ENCODE results near the gene KIR3DL2. TPM values are rescaled to one million over a fixed set of nuclear protein-coding genes. Genes with fewer than 3 reads are reported as not detected.
"Not testable (repeated sequence)": the region's sequence is repeated elsewhere in the genome, so short reads cannot be mapped to it uniquely, and the experiment has no call there.

The KIR3DL2 gene
- total RNA-seq, 1 donor from 2014 or later = not detected

GRCh38 chr19:54850930-54851329, 687 bp downstream of the KIR3DL2 start:
- H3K36me3 ChIP-seq (ENCODE audit: insufficient read depth, low read length) = no peaks in the 10 kb centered on the region
- no peaks in the 10 kb centered on the region for H3K27me3 ChIP-seq (ENCODE audit: insufficient read depth, low read length)
- DNase-seq (ENCODE audit: low read depth) (no peak), FAIRE-seq (no peak)
- H3K9me3 ChIP-seq (ENCODE audit: insufficient read depth, low read depth, low read length) = peaks cover 8% of the 10 kb centered on the region
- H3K4me1 ChIP-seq (ENCODE audit: insufficient read depth, low read length) = no peaks in the 10 kb centered on the region
- no peak overlapping the region for H3K27ac ChIP-seq (ENCODE audit: low read depth, low read length)
- Mint-ChIP-seq H3K9me3 (ENCODE audit: unreplicated experiment) (peaks cover 24% of the 10 kb centered on the region), H3K27me3 (ENCODE audit: low read depth, unreplicated experiment) (peaks cover 3% of the 10 kb centered on the region), H3K36me3 (ENCODE audit: low read depth, unreplicated experiment) (no peaks in the 10 kb centered on the region), H3K4me1 (ENCODE audit: low read depth, unreplicated experiment) (no peaks in the 10 kb centered on the region), H3K4me3 (ENCODE audit: unreplicated experiment) (no peak overlapping the region), H3K27ac (ENCODE audit: unreplicated experiment) (no peak overlapping the region)
- H3K4me3 ChIP-seq (ENCODE audit: insufficient read depth, low read depth, low read length) = no peak overlapping the region
- no peak overlapping the region for H2AFZ ChIP-seq (ENCODE audit: low read depth, low read length)
- H3K9ac ChIP-seq (ENCODE audit: low read length) = no peak overlapping the region
- TF ChIP-seq, protein P1, sequence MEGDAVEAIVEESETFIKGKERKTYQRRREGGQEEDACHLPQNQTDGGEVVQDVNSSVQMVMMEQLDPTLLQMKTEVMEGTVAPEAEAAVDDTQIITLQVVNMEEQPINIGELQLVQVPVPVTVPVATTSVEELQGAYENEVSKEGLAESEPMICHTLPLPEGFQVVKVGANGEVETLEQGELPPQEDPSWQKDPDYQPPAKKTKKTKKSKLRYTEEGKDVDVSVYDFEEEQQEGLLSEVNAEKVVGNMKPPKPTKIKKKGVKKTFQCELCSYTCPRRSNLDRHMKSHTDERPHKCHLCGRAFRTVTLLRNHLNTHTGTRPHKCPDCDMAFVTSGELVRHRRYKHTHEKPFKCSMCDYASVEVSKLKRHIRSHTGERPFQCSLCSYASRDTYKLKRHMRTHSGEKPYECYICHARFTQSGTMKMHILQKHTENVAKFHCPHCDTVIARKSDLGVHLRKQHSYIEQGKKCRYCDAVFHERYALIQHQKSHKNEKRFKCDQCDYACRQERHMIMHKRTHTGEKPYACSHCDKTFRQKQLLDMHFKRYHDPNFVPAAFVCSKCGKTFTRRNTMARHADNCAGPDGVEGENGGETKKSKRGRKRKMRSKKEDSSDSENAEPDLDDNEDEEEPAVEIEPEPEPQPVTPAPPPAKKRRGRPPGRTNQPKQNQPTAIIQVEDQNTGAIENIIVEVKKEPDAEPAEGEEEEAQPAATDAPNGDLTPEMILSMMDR (IDR thresholded peaks at IDR 0.05; ENCODE audit: insufficient read depth, low read depth, low read length) = no peak
- TF ChIP-seq EZH2 (IDR thresholded peaks at IDR 0.05; ENCODE audit: insufficient read depth, low read length) = no peak
- no peak overlapping the region for H3K4me2 ChIP-seq (ENCODE audit: low read length)
- no peaks in the 10 kb centered on the region for H4K20me1 ChIP-seq (ENCODE audit: insufficient read depth, low read length)
- no peaks in the 10 kb centered on the region for H3K79me2 ChIP-seq (ENCODE audit: insufficient read depth, low read length)

- FAIRE-seq = no peak
- Mint-ChIP-seq H3K9me3 (ENCODE audit: unreplicated experiment) (peaks cover 22% of the 10 kb centered on the region), H3K36me3 (ENCODE audit: low read depth, unreplicated experiment) (no peaks in the 10 kb centered on the region)
These were observed 1.1 kb downstream of the KIR3DL2 start for GRCh38 chr19:54851353-54851752.

GRCh38 chr19:54855241-54855640, 5.0 kb downstream of the KIR3DL2 start:
- not testable (repeated sequence) for H3K9me3 ChIP-seq (ENCODE audit: insufficient read depth, low read depth, low read length); H3K4me3 ChIP-seq (ENCODE audit: insufficient read depth, low read depth, low read length); DNase-seq (ENCODE audit: low read depth); H3K4me1 ChIP-seq (ENCODE audit: insufficient read depth, low read length); H3K27ac Mint-ChIP-seq (ENCODE audit: unreplicated experiment); H3K79me2 ChIP-seq (ENCODE audit: insufficient read depth, low read length); H3K36me3 ChIP-seq (ENCODE audit: insufficient read depth, low read length); H3K9ac ChIP-seq (ENCODE audit: low read length); H3K36me3 Mint-ChIP-seq (ENCODE audit: low read depth, unreplicated experiment); FAIRE-seq; H3K4me1 Mint-ChIP-seq (ENCODE audit: low read depth, unreplicated experiment); H3K27me3 ChIP-seq (ENCODE audit: insufficient read depth, low read length); H3K27ac ChIP-seq (ENCODE audit: low read depth, low read length); H3K4me3 Mint-ChIP-seq (ENCODE audit: unreplicated experiment); H3K4me2 ChIP-seq (ENCODE audit: low read length); H2AFZ ChIP-seq (ENCODE audit: low read depth, low read length); H4K20me1 ChIP-seq (ENCODE audit: insufficient read depth, low read length); H3K27me3 Mint-ChIP-seq (ENCODE audit: low read depth, unreplicated experiment)
- peaks cover 17% of the 10 kb centered on the region for H3K9me3 Mint-ChIP-seq (ENCODE audit: unreplicated experiment)

More at GRCh38 chr19:54851353-54851752, 1.1 kb downstream of the KIR3DL2 start:
- no peaks in the 10 kb centered on the region for H3K36me3 ChIP-seq (ENCODE audit: insufficient read depth, low read length)
- peaks cover 8% of the 10 kb centered on the region for H3K9me3 ChIP-seq (ENCODE audit: insufficient read depth, low read depth, low read length)
- no peak overlapping the region for H3K27ac ChIP-seq (ENCODE audit: low read depth, low read length)
- H3K4me1 Mint-ChIP-seq (ENCODE audit: low read depth, unreplicated experiment) = no peaks in the 10 kb centered on the region
- no peak overlapping the region for H2AFZ ChIP-seq (ENCODE audit: low read depth, low read length)
- H3K79me2 ChIP-seq (ENCODE audit: insufficient read depth, low read length) = no peaks in the 10 kb centered on the region
- no peak overlapping the region for H3K4me3 ChIP-seq (ENCODE audit: insufficient read depth, low read depth, low read length)
- no peaks in the 10 kb centered on the region for H4K20me1 ChIP-seq (ENCODE audit: insufficient read depth, low read length)
- H3K4me2 ChIP-seq (ENCODE audit: low read length) = no peak overlapping the region
- peaks cover 2% of the 10 kb centered on the region for H3K27me3 Mint-ChIP-seq (ENCODE audit: low read depth, unreplicated experiment)
- no peak overlapping the region for H3K27ac Mint-ChIP-seq (ENCODE audit: unreplicated experiment)
- no peaks in the 10 kb centered on the region for H3K4me1 ChIP-seq (ENCODE audit: insufficient read depth, low read length)
- DNase-seq (ENCODE audit: low read depth) = no peak
- no peak for TF ChIP-seq EZH2 (IDR thresholded peaks at IDR 0.05; ENCODE audit: insufficient read depth, low read length)
- TF ChIP-seq, protein P1 (IDR thresholded peaks at IDR 0.05; ENCODE audit: insufficient read depth, low read depth, low read length) = no peak
- H3K4me3 Mint-ChIP-seq (ENCODE audit: unreplicated experiment) = no peak overlapping the region
- no peaks in the 10 kb centered on the region for H3K27me3 ChIP-seq (ENCODE audit: insufficient read depth, low read length)
- no peak overlapping the region for H3K9ac ChIP-seq (ENCODE audit: low read length)

DNA sequence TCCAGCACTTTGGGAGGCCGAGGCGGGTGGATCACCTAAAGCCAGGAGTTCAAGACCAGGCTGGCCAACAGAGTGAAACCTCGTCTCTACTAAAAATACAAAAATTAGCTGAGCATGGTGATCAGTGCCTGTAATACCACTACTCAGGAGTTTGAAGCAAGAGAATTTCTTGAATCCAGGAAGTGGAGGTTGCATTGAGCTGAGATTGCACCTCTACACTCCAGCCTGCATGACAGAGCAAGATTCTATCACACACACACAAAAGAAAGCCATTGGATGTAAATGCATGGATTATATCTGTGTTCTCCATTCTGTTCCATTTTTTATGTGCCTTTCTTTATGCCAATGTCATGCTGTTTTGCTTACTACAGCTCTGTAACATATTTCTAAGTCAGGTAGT, 8.2 kb downstream of the KIR3DL2 start:
- not testable (repeated sequence) for H3K4me1 ChIP-seq (ENCODE audit: insufficient read depth, low read length); H3K36me3 Mint-ChIP-seq (ENCODE audit: low read depth, unreplicated experiment); H3K4me2 ChIP-seq (ENCODE audit: low read length); H3K4me1 Mint-ChIP-seq (ENCODE audit: low read depth, unreplicated experiment); H3K27me3 Mint-ChIP-seq (ENCODE audit: low read depth, unreplicated experiment); FAIRE-seq; H4K20me1 ChIP-seq (ENCODE audit: insufficient read depth, low read length); H3K9ac ChIP-seq (ENCODE audit: low read length); H2AFZ ChIP-seq (ENCODE audit: low read depth, low read length); DNase-seq (ENCODE audit: low read depth); H3K36me3 ChIP-seq (ENCODE audit: insufficient read depth, low read length); H3K79me2 ChIP-seq (ENCODE audit: insufficient read depth, low read length); H3K27ac ChIP-seq (ENCODE audit: low read depth, low read length); H3K27me3 ChIP-seq (ENCODE audit: insufficient read depth, low read length); H3K4me3 ChIP-seq (ENCODE audit: insufficient read depth, low read depth, low read length); H3K4me3 Mint-ChIP-seq (ENCODE audit: unreplicated experiment); H3K27ac Mint-ChIP-seq (ENCODE audit: unreplicated experiment); H3K9me3 ChIP-seq (ENCODE audit: insufficient read depth, low read depth, low read length)
- peaks cover 15% of the 10 kb centered on the region for H3K9me3 Mint-ChIP-seq (ENCODE audit: unreplicated experiment)

DNA sequence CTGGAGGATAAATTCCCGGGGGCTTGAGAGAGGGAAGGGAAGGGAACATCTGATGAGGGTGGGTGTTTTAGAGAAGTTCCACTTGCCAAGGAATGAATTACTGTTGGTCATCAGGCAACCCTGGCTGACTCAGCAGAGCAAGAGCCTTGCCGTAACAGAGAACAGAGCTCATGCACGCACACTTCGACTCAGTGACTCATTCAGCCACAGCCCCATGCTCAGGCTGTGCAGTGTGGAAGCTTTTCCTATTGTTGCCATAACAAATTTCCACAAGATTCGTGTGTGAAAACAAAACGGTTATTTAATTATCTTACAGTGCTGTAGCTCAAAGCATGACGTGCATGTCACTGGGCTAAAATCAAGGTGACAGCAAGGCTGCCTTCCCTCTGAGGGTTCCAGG, 9.2 kb downstream of the KIR3DL2 start:
- H3K9me3 Mint-ChIP-seq (ENCODE audit: unreplicated experiment) = peaks cover 14% of the 10 kb centered on the region
- not testable (repeated sequence) for H3K9me3 ChIP-seq (ENCODE audit: insufficient read depth, low read depth, low read length); H3K27ac ChIP-seq (ENCODE audit: low read depth, low read length); H3K36me3 ChIP-seq (ENCODE audit: insufficient read depth, low read length); H3K4me2 ChIP-seq (ENCODE audit: low read length); H3K27me3 ChIP-seq (ENCODE audit: insufficient read depth, low read length); H3K4me1 Mint-ChIP-seq (ENCODE audit: low read depth, unreplicated experiment); FAIRE-seq; H3K79me2 ChIP-seq (ENCODE audit: insufficient read depth, low read length); H3K27ac Mint-ChIP-seq (ENCODE audit: unreplicated experiment); H3K36me3 Mint-ChIP-seq (ENCODE audit: low read depth, unreplicated experiment); H3K9ac ChIP-seq (ENCODE audit: low read length); H4K20me1 ChIP-seq (ENCODE audit: insufficient read depth, low read length); H3K4me3 Mint-ChIP-seq (ENCODE audit: unreplicated experiment); H3K27me3 Mint-ChIP-seq (ENCODE audit: low read depth, unreplicated experiment); DNase-seq (ENCODE audit: low read depth); H3K4me1 ChIP-seq (ENCODE audit: insufficient read depth, low read length); H2AFZ ChIP-seq (ENCODE audit: low read depth, low read length); H3K4me3 ChIP-seq (ENCODE audit: insufficient read depth, low read depth, low read length)
